Endodermal cell (in vitro differentiated cells): ENCODE results near the gene TARBP1. TPM values are rescaled to one million over a fixed set of nuclear protein-coding genes. Genes with fewer than 3 reads are reported as not detected.

Experiments used
- DNase-seq: peaks from one replicate; pipeline ENCODE4 v3.0.0-alpha.2; 2017
- H3K27ac ChIP-seq: 2 replicates; pipeline ENCODE4 v1.5.1; 2013; ENCODE audit warnings: mild to moderate bottlenecking, low read depth, low read length, moderate library complexity
- H3K27me3 ChIP-seq: 2 replicates; pipeline ENCODE4 v1.6.1; 2013; ENCODE audit warnings: mild to moderate bottlenecking, low read length, moderate library complexity; ENCODE audit not compliant: insufficient read depth, control insufficient read depth, poor library complexity, severe bottlenecking
- H3K36me3 ChIP-seq: 2 replicates; pipeline ENCODE4 v1.7.0; 2013; ENCODE audit warnings: mild to moderate bottlenecking, low read length, moderate library complexity; ENCODE audit not compliant: control insufficient read depth, insufficient read depth
- H3K4me1 ChIP-seq: one replicate; pipeline ENCODE4 v1.7.0; 2013; ENCODE audit warnings: low read length; ENCODE audit not compliant: control insufficient read depth, insufficient read depth
- H3K4me3 ChIP-seq: 2 replicates; pipeline ENCODE4 v1.5.1; 2013; ENCODE audit warnings: mild to moderate bottlenecking, low read length, moderate library complexity
- H3K9ac ChIP-seq: 2 replicates; pipeline ENCODE4 v1.6.1; 2013; ENCODE audit warnings: mild to moderate bottlenecking, low read length, moderate library complexity; ENCODE audit not compliant: poor library complexity, severe bottlenecking; ENCODE audit errors: extremely low read depth
- H3K9me3 ChIP-seq: 2 replicates; pipeline ENCODE4 v1.6.1; 2013; ENCODE audit warnings: mild to moderate bottlenecking, low read length, moderate library complexity; ENCODE audit not compliant: control insufficient read depth
- H3K27ac Mint-ChIP-seq: 2 replicates; pipeline ENCODE4 v1.8.0; 2020; ENCODE audit warnings: mixed read lengths
- H3K27me3 Mint-ChIP-seq: 2 replicates; pipeline ENCODE4 v1.8.0; 2021; ENCODE audit warnings: mild to moderate bottlenecking, mixed read lengths; ENCODE audit not compliant: insufficient read depth
- H3K36me3 Mint-ChIP-seq: 2 replicates; pipeline ENCODE4 v1.8.0; 2020; ENCODE audit warnings: low read depth, mixed read lengths
- H3K4me1 Mint-ChIP-seq: 2 replicates; pipeline ENCODE4 v1.8.0; 2020; ENCODE audit warnings: mixed read lengths
- H3K4me3 Mint-ChIP-seq: 2 replicates; pipeline ENCODE4 v1.8.0; 2020; ENCODE audit warnings: mild to moderate bottlenecking, moderate library complexity, mixed read lengths
- H3K9me3 Mint-ChIP-seq: 2 replicates; pipeline ENCODE4 v1.8.0; 2020; ENCODE audit warnings: mild to moderate bottlenecking, mixed read lengths
- CTCF ChIP-seq: fragments of 200-600 bp; sonication (generic); conservative IDR thresholded peaks from 2 replicates; pipeline ENCODE4 v1.5.0; 2021; ENCODE audit warnings: antibody characterized with exemption, mild to moderate bottlenecking
- WGBS, 2 experiments: methylation state at CpG; one replicate each; pipeline versions ENCODE4 v1.1.5 to v1.1.7; 2013; ENCODE audit warnings: missing lambda C conversion rate in 2 of 2, mixed read lengths in 1 of 2; ENCODE audit not compliant: insufficient coverage in 1 of 2, insufficient read length in 1 of 2; 5-methylcytosine and 5-hydroxymethylcytosine counted together
- total RNA-seq, 2 donors: library from RNA; stranded (reverse); fragmentation: NEBNext Ultra II Directional in 1 of 2; extraction: Animal tissue kit (Norgen Biotek cat#: 25700) in 1 of 2; gene quantifications; 2 replicates in 1 of 2; 3 replicates in 1 of 2; pipeline ENCODE4 v1.2.1, GENCODE V29; 2021

The TARBP1 gene
- total RNA-seq, 2 donors from 2014 or later, result 45.3 to 62.4 TPM

- H3K27ac Mint-ChIP-seq, result peak overlapping the region; percentile 98
- 83 to 97% methylated on average over 6 to 9 of the region's 9 CpGs for WGBS, 2 experiments
- TF ChIP-seq CTCF, result no peak
- no peaks in the 10 kb centered on the region for H3K27me3 ChIP-seq
- H3K4me3 ChIP-seq, result peak overlapping the region; percentile 98
- no peaks in the 10 kb centered on the region for H3K9me3 ChIP-seq
- H3K4me3 Mint-ChIP-seq, result peak overlapping the region; percentile 98
- peaks cover 20% of the 10 kb centered on the region for H3K36me3 ChIP-seq
- H3K27me3 Mint-ChIP-seq, result peaks cover 8% of the 10 kb centered on the region
- H3K9me3 Mint-ChIP-seq, result no peaks in the 10 kb centered on the region
- H3K36me3 Mint-ChIP-seq, result peaks cover 22% of the 10 kb centered on the region
- H3K9ac ChIP-seq, result peak overlapping the region; percentile 87
- no peak for DNase-seq
- H3K4me1 Mint-ChIP-seq, result peaks cover 12% of the 10 kb centered on the region
- no peaks in the 10 kb centered on the region for H3K4me1 ChIP-seq
- H3K27ac ChIP-seq, result no peak overlapping the region
Measured at GRCh38 chr1:234372011-234372757, 106.8 kb downstream of the TARBP1 start.

GRCh38 chr1:234371414-234371813 is 107.6 kb downstream of the TARBP1 start:
- Mint-ChIP-seq H3K9me3 (no peaks in the 10 kb centered on the region), H3K36me3 (peaks cover 17% of the 10 kb centered on the region), H3K4me1 (peaks cover 12% of the 10 kb centered on the region), H3K4me3 (no peak overlapping the region), H3K27me3 (peaks cover 8% of the 10 kb centered on the region), H3K27ac (no peak overlapping the region)
- Histone ChIP-seq H3K9me3 (no peaks in the 10 kb centered on the region), H3K27me3 (no peaks in the 10 kb centered on the region), H3K4me3 (no peak overlapping the region), H3K27ac (no peak overlapping the region), H3K36me3 (peaks cover 14% of the 10 kb centered on the region), H3K9ac (no peak overlapping the region), H3K4me1 (no peaks in the 10 kb centered on the region)
- no peak for DNase-seq
- 83 to 91% methylated on average over 2 of the region's 2 CpGs for WGBS, 2 experiments
- no peak for TF ChIP-seq CTCF

- DNase-seq, result no peak
- H3K27ac Mint-ChIP-seq, result no peak overlapping the region
- Histone ChIP-seq H3K9me3 (no peaks in the 10 kb centered on the region), H3K9ac (no peak overlapping the region), H3K4me1 (no peaks in the 10 kb centered on the region), H3K36me3 (no peaks in the 10 kb centered on the region), H3K27ac (no peak overlapping the region), H3K27me3 (no peaks in the 10 kb centered on the region), H3K4me3 (no peak overlapping the region)
- no peak overlapping the region for H3K4me3 Mint-ChIP-seq
- no peaks in the 10 kb centered on the region for H3K9me3 Mint-ChIP-seq
- no peak for TF ChIP-seq CTCF
- WGBS, 2 experiments, result no CpG with 5 or more reads among the region's 1 CpG
- peaks cover 3% of the 10 kb centered on the region for H3K36me3 Mint-ChIP-seq
- H3K27me3 Mint-ChIP-seq, result peaks cover 13% of the 10 kb centered on the region
- H3K4me1 Mint-ChIP-seq, result peaks cover 12% of the 10 kb centered on the region
Measured at GRCh38 chr1:234369784-234370183, 109.2 kb downstream of the TARBP1 start.
